Measurements from ENCODE around the gene FOS. TPM values are rescaled to one million over a fixed set of nuclear protein-coding genes. Genes with fewer than 3 reads are reported as not detected.

Gene FOS
- total RNA-seq, 3 donors from 2014 or later = 163 to 292 (median 243) TPM

DNA sequence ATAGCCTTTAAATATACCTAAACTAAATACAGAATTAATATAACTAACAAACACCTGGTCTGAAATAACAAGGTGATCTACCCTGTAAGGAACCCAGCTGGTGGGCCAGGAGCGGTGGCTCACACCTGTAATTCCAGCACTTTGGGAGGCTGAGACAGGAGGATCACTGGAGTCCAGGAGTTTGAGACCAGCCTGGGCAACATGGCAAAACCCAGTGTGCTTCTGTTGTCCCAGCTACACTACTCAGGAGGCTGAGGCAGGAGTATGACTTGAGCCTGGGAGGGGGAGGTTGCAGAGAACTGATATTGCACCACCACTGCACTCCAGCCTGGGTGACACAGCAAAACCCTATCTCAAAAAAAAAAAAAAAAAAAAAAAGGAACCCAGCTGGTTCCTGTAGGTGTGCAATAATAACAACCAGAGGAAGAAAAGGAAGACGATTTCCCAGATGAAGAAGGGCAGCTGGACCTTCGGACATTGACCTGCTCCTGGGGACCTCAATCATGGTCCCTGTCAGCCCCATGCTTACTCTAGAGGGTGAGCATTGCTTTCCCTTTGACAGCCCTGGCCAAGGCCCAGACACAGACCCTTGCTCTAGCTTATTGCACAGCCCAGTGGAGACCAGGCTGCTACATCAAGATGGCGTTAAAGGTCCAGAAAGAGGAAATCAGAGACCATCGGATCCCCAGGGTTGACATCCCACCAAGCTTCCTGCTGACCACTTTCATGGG lies 5.4 kb downstream of the FOS start:
- peaks cover 17% of the 10 kb centered on the region for H3K4me1 ChIP-seq (ENCODE audit: low read depth)
- H3K4me3 ChIP-seq = no peak overlapping the region
- intact Hi-C loops (cut with DNase I, micrococcal nuclease) = no loop called here
- H3K36me3 ChIP-seq (ENCODE audit: low read depth) = no peaks in the 10 kb centered on the region
- no peaks in the 10 kb centered on the region for H3K9me3 ChIP-seq
- ATAC-seq = peak; percentile 25
- TF ChIP-seq, protein P1, sequence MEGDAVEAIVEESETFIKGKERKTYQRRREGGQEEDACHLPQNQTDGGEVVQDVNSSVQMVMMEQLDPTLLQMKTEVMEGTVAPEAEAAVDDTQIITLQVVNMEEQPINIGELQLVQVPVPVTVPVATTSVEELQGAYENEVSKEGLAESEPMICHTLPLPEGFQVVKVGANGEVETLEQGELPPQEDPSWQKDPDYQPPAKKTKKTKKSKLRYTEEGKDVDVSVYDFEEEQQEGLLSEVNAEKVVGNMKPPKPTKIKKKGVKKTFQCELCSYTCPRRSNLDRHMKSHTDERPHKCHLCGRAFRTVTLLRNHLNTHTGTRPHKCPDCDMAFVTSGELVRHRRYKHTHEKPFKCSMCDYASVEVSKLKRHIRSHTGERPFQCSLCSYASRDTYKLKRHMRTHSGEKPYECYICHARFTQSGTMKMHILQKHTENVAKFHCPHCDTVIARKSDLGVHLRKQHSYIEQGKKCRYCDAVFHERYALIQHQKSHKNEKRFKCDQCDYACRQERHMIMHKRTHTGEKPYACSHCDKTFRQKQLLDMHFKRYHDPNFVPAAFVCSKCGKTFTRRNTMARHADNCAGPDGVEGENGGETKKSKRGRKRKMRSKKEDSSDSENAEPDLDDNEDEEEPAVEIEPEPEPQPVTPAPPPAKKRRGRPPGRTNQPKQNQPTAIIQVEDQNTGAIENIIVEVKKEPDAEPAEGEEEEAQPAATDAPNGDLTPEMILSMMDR (IDR thresholded peaks at IDR 0.05) = no peak
- no peak for DNase-seq

DNA sequence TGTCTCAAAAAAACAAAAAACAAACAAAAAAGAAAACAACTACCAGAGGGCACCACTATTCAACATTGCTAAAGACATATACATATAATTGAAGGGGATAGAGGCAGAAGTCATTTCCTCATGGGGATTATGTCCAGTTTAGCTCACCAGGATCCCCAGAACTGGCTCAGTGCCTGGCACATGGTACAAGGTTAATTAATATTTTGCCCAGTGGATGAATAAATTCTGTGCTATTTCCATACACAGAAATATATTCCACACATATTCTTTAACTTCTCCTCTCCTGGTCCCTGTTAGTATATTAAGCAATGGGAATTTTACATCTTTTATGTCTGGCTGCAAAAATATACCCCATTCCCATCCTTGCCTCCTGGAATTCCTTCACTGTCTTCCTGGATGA lies 6.7 kb downstream of the FOS start:
- no peaks in the 10 kb centered on the region for H3K36me3 ChIP-seq (ENCODE audit: low read depth)
- H3K4me1 ChIP-seq (ENCODE audit: low read depth) = peaks cover 10% of the 10 kb centered on the region
- intact Hi-C loops (cut with DNase I, micrococcal nuclease) = no loop called here
- DNase-seq = no peak
- TF ChIP-seq, protein P1 (IDR thresholded peaks at IDR 0.05) = no peak
- no peak for ATAC-seq
- no peaks in the 10 kb centered on the region for H3K9me3 ChIP-seq
- H3K4me3 ChIP-seq = no peak overlapping the region

DNA sequence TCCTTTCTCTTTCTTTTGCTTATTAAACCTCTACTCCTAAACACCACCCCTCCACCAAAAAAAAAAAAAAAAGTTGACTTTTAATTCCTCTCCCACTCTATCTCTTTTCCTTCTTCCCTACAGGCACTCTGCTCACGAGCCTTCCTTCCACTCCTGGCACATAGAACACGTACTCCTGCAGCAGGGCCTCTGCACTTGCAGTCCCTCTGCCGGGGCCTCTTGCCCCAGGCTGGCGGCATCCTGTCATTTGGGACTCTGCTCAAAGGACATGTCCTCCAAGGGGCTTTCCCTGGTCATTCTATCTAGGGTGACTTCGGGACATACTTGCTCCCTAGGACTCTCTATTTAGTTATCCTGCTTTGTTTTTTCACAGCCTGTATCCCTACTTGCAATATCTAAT lies 7.7 kb downstream of the FOS start:
- no peaks in the 10 kb centered on the region for H3K36me3 ChIP-seq (ENCODE audit: low read depth)
- intact Hi-C loops (cut with DNase I, micrococcal nuclease) = no loop called here
- TF ChIP-seq, protein P1 (IDR thresholded peaks at IDR 0.05) = no peak
- H3K9me3 ChIP-seq = no peaks in the 10 kb centered on the region
- H3K4me3 ChIP-seq = no peak overlapping the region
- DNase-seq (no peak), ATAC-seq (no peak)
- peaks cover 4% of the 10 kb centered on the region for H3K4me1 ChIP-seq (ENCODE audit: low read depth)

- intact Hi-C loops (cut with DNase I, micrococcal nuclease) = no loop called here
- Histone ChIP-seq H3K4me1 (ENCODE audit: low read depth) (peaks cover 6% of the 10 kb centered on the region), H3K36me3 (ENCODE audit: low read depth) (no peaks in the 10 kb centered on the region), H3K4me3 (no peak overlapping the region), H3K9me3 (no peaks in the 10 kb centered on the region)
- TF ChIP-seq, protein P1 (IDR thresholded peaks at IDR 0.05) = no peak
- DNase-seq (no peak), ATAC-seq (no peak)
These were observed 11.3 kb downstream of the FOS start for GRCh38 chr14:75289840-75290388.

DNA sequence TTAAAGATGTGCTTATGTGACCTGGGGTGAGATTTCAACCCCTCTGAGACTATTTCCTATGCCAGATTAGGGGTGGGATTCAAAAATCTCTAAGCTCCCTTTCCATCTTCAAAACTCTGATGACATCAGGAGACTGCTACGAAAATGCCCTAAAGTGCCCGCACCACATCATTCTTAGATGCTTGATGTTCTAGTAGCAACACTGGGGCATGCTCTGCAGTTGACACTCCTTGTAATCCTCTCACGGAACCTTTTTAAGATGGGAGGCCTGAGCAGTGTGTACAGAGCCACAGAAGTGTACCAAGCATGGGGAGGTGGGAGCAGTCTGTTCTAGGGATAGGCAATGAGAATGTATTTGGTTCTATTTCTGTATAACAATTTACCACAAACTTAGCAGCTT lies 12.2 kb downstream of the FOS start:
- H3K4me3 ChIP-seq = no peak overlapping the region
- no peak for ATAC-seq
- H3K36me3 ChIP-seq (ENCODE audit: low read depth) = no peaks in the 10 kb centered on the region
- no peaks in the 10 kb centered on the region for H3K9me3 ChIP-seq
- H3K4me1 ChIP-seq (ENCODE audit: low read depth) = peaks cover 13% of the 10 kb centered on the region
- TF ChIP-seq, protein P1 (IDR thresholded peaks at IDR 0.05) = no peak
- DNase-seq = no peak
- intact Hi-C loops (cut with DNase I, micrococcal nuclease) = no loop called here
